H1 (cell line): Measurements from ENCODE around the gene USH1C. TPM values are rescaled to one million over a fixed set of nuclear protein-coding genes. Genes with fewer than 3 reads are reported as not detected.

Source experiments
- NANOG ChIP-seq: IDR thresholded peaks from 2 replicates; pipeline ENCODE4 v1.6.1; 2011; ENCODE audit warnings: low read length, low read depth, mild to moderate bottlenecking, inconsistent platforms; ENCODE audit not compliant: insufficient read depth, poor library complexity, severe bottlenecking
- polyA plus RNA-seq, 7 experiments: library from polyadenylated mRNA; depleted of rRNA in 3 of 7; stranded (reverse) in 5 of 7; unstranded in 2 of 7; fragments of >200 nt in 5 of 7; fragments of 200-250 nt in 2 of 7; gene quantifications; 1 replicate in 5 of 7; 2 replicates in 1 of 7; 4 replicates in 1 of 7; pipeline versions ENCODE4 v1.2.1 to v1.2.3, GENCODE V29; 2011 to 2013; ENCODE audit warnings: missing spikeins in 2 of 7, mixed read lengths in 2 of 7
- total RNA-seq: library from RNA; stranded (reverse); fragmentation: NEBNext Ultra II Directional; extraction: Animal tissue kit (Norgen Biotek cat#: 25700); gene quantifications from 2 replicates; pipeline ENCODE4 v1.2.1, GENCODE V29; 2021
- TF ChIP-seq, protein P1 (sequence below), 3 experiments: IDR thresholded peaks; 1 replicate in 2 of 3; 2 replicates in 1 of 3; pipeline versions ENCODE4 v1.5.1 to v1.6.1; 2011; ENCODE audit warnings: low read length in 3 of 3, mild to moderate bottlenecking in 3 of 3, inconsistent platforms in 2 of 3, low read depth in 1 of 3, moderate library complexity in 1 of 3; ENCODE audit not compliant: insufficient read depth in 1 of 3; ENCODE audit errors: control extremely low read depth in 1 of 3

The USH1C gene
- total and polyA plus RNA-seq, 2 of the 8 experiments (the other 6 are each of a cell fraction or from before 2014, with no cell fraction given) = 1.3 to 1.6 TPM

DNA sequence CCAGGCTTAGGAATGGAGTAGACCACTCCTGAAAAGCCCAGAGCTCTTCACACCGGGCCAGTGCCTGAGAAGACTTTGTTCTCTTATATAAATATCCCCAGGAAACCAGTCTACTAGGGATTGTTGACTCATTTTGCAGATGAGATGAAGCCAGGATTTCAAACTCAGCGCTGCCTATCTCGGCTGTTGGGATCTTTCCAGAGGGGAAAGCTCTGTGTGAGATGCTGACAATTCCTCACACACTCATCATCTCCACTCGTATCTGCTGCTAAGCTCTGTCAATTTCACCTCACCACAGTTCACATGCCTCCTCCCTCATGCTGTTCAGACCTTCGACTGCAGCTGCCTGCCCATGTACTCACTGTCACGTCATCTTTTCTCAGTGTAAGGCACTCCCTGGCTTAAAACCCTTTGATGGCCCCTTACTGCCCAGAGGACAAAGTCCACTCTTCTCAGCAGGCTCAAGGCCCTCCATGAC is 12.5 kb downstream of the USH1C start (continued):
- TF ChIP-seq NANOG = no peak
- TF ChIP-seq, protein P1, sequence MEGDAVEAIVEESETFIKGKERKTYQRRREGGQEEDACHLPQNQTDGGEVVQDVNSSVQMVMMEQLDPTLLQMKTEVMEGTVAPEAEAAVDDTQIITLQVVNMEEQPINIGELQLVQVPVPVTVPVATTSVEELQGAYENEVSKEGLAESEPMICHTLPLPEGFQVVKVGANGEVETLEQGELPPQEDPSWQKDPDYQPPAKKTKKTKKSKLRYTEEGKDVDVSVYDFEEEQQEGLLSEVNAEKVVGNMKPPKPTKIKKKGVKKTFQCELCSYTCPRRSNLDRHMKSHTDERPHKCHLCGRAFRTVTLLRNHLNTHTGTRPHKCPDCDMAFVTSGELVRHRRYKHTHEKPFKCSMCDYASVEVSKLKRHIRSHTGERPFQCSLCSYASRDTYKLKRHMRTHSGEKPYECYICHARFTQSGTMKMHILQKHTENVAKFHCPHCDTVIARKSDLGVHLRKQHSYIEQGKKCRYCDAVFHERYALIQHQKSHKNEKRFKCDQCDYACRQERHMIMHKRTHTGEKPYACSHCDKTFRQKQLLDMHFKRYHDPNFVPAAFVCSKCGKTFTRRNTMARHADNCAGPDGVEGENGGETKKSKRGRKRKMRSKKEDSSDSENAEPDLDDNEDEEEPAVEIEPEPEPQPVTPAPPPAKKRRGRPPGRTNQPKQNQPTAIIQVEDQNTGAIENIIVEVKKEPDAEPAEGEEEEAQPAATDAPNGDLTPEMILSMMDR (IDR thresholded peaks at IDR 0.05; ENCODE audit: control extremely low read depth in 1 of 3, insufficient read depth in 1 of 3, low read depth in 1 of 3, low read length in 3 of 3) = no peak
